ENCODE results near the gene SLC2A13. TPM values are rescaled to one million over a fixed set of nuclear protein-coding genes. Genes with fewer than 3 reads are reported as not detected.
"Not testable (repeated sequence)": the region's sequence is repeated elsewhere in the genome, so short reads cannot be mapped to it uniquely, and the experiment has no call there.

The SLC2A13 gene
- total and polyA plus RNA-seq, 4 experiments from 2014 or later = 2.3 to 6.1 (median 4.2) TPM

- Mint-ChIP-seq H3K27me3 (no peaks in the 10 kb centered on the region), H3K4me3 (no peak overlapping the region), H3K4me1 (peaks cover 0 to 5% (median under 1%) of the 10 kb centered on the region in 4 donors), H3K36me3 (peaks cover 0 to 6% of the 10 kb centered on the region in 2 donors), H3K27ac (no peak overlapping the region), H3K9me3 (peaks cover 0 to 2% (median 0%) of the 10 kb centered on the region in 8 donors)
- H3K4me3 ChIP-seq (ENCODE audit: low read length in 2 of 2) = no peak overlapping the region
- no peaks in the 10 kb centered on the region for H3K9me3 ChIP-seq (ENCODE audit: control insufficient read depth in 1 of 2, low read length in 2 of 2)
- no peaks in the 10 kb centered on the region for H3K4me1 ChIP-seq (ENCODE audit: insufficient read depth, low read length)
- no peaks in the 10 kb centered on the region for H3K36me3 ChIP-seq (ENCODE audit: insufficient read depth, low read length)
- H3K27me3 ChIP-seq (ENCODE audit: insufficient read depth, low read length) = no peaks in the 10 kb centered on the region
- no peak overlapping the region for H3K27ac ChIP-seq (ENCODE audit: low read depth, low read length)
- DNase-seq = no peak
- ChIA-PET CTCF (ENCODE audit: partially characterized antibody) (interaction anchor here (1.0 kb wide), 1 partner anchor 37 kb away, joined by 3 read pairs; no protein-coding TSS in a partner anchor), POLR2A (ENCODE audit: partially characterized antibody) (no interaction called here)
- intact Hi-C loops (cut with micrococcal nuclease) = no loop called here
Observed at GRCh38 chr12:39804479-39804878, 301.4 kb downstream of the SLC2A13 start.

DNA sequence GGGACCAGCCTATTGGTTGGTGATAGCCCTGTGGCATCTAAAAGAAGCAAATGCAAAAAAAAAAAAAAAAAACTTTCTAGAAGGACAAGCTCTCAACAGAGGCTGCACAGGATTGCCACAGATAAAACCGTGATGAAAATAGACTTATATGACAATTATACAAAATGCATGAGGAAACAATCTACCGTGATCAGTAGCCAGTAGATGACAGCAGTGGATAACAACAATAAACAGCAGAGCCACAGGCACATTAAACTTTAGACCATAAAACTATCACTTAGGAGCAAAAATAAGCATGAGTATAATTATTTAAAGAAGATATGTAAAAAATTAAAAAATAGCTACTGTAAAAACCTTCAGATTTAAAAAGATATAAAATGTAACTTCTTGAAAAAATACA is 302.7 kb downstream of the SLC2A13 start:
- peaks cover 0 to 6% of the 10 kb centered on the region in 2 donors for H3K36me3 Mint-ChIP-seq
- POLR2A ChIA-PET (ENCODE audit: partially characterized antibody) = no interaction called here
- Histone ChIP-seq H3K4me1 (ENCODE audit: insufficient read depth, low read length) (no peaks in the 10 kb centered on the region), H3K27me3 (ENCODE audit: insufficient read depth, low read length) (no peaks in the 10 kb centered on the region), H3K9me3 (ENCODE audit: control insufficient read depth in 1 of 2, low read length in 2 of 2) (no peaks in the 10 kb centered on the region), H3K36me3 (ENCODE audit: insufficient read depth, low read length) (no peaks in the 10 kb centered on the region), H3K4me3 (ENCODE audit: low read length in 2 of 2) (no peak overlapping the region), H3K27ac (ENCODE audit: low read depth, low read length) (no peak overlapping the region)
- no peak overlapping the region for H3K27ac Mint-ChIP-seq
- H3K4me3 Mint-ChIP-seq = no peak overlapping the region
- peaks cover 0 to 2% (median 0%) of the 10 kb centered on the region in 8 donors for H3K9me3 Mint-ChIP-seq
- no peaks in the 10 kb centered on the region for H3K27me3 Mint-ChIP-seq
- CTCF ChIA-PET (ENCODE audit: partially characterized antibody) = no interaction called here
- intact Hi-C loops (cut with micrococcal nuclease) = no loop called here
- no peak for DNase-seq
- H3K4me1 Mint-ChIP-seq = peaks cover 0 to 5% (median under 1%) of the 10 kb centered on the region in 4 donors

DNA sequence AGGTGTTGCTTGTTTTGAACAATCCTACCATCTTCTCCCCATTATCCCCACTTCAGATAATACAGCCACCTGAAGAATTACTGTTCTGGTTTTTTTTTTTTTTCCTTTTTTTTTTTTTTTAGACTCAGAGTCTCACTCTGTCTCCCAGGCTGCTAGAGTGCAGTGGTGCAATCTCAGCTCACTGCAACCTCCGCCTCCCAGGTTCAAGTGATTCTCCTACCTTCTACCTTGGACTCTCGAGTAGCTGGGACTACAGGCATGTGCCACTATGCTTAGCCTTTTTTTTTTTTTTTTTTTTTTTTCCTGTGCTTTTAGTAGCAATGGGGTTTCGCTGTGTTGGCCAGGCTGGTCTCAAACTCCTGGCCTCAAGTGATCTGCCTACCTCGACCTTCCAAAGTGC is 306.9 kb downstream of the SLC2A13 start:
- H3K4me1 ChIP-seq (ENCODE audit: insufficient read depth, low read length) = no peaks in the 10 kb centered on the region
- no peak overlapping the region for H3K4me3 ChIP-seq (ENCODE audit: low read length in 2 of 2)
- Mint-ChIP-seq H3K4me3 (no peak overlapping the region), H3K9me3 (peaks cover 0 to 2% (median 0%) of the 10 kb centered on the region in 8 donors), H3K27ac (no peak overlapping the region), H3K27me3 (no peaks in the 10 kb centered on the region), H3K36me3 (peaks cover 0 to 6% of the 10 kb centered on the region in 2 donors), H3K4me1 (no peaks in the 10 kb centered on the region)
- ChIA-PET CTCF (ENCODE audit: partially characterized antibody) (interaction anchor here (1.3 kb wide), 1 partner anchor 212 kb away, joined by 3 read pairs; no protein-coding TSS in a partner anchor), POLR2A (ENCODE audit: partially characterized antibody) (interaction anchor here (0.5 to 0.6 kb wide), 2 partner anchors 737 to 761 kb away, joined by 3 read pairs; no protein-coding TSS in a partner anchor)
- no peaks in the 10 kb centered on the region for H3K9me3 ChIP-seq (ENCODE audit: control insufficient read depth in 1 of 2, low read length in 2 of 2)
- no peaks in the 10 kb centered on the region for H3K36me3 ChIP-seq (ENCODE audit: insufficient read depth, low read length)
- no peak overlapping the region for H3K27ac ChIP-seq (ENCODE audit: low read depth, low read length)
- DNase-seq = no peak
- no peaks in the 10 kb centered on the region for H3K27me3 ChIP-seq (ENCODE audit: insufficient read depth, low read length)
- intact Hi-C loops (cut with micrococcal nuclease) = no loop called here

GRCh38 chr12:39798429-39798828 is 307.5 kb downstream of the SLC2A13 start:
- no peaks in the 10 kb centered on the region for H3K27me3 ChIP-seq (ENCODE audit: insufficient read depth, low read length)
- H3K36me3 ChIP-seq (ENCODE audit: insufficient read depth, low read length) = no peaks in the 10 kb centered on the region
- H3K27me3 Mint-ChIP-seq = no peaks in the 10 kb centered on the region
- H3K27ac ChIP-seq (ENCODE audit: low read depth, low read length) = no peak overlapping the region
- H3K27ac Mint-ChIP-seq = no peak overlapping the region
- no peak for DNase-seq
- no peak overlapping the region for H3K4me3 Mint-ChIP-seq
- peaks cover 0 to 2% (median 0%) of the 10 kb centered on the region in 8 donors for H3K9me3 Mint-ChIP-seq
- peaks cover 0 to 6% of the 10 kb centered on the region in 2 donors for H3K36me3 Mint-ChIP-seq
- ChIA-PET POLR2A (ENCODE audit: partially characterized antibody) (no interaction called here), CTCF (ENCODE audit: partially characterized antibody) (interaction anchor here (1.3 kb wide), 1 partner anchor 212 kb away, joined by 3 read pairs; no protein-coding TSS in a partner anchor)
- H3K4me1 Mint-ChIP-seq = no peaks in the 10 kb centered on the region
- intact Hi-C loops (cut with micrococcal nuclease) = no loop called here
- H3K4me3 ChIP-seq (ENCODE audit: low read length in 2 of 2) = no peak overlapping the region
- H3K4me1 ChIP-seq (ENCODE audit: insufficient read depth, low read length) = no peaks in the 10 kb centered on the region
- H3K9me3 ChIP-seq (ENCODE audit: control insufficient read depth in 1 of 2, low read length in 2 of 2) = no peaks in the 10 kb centered on the region

DNA sequence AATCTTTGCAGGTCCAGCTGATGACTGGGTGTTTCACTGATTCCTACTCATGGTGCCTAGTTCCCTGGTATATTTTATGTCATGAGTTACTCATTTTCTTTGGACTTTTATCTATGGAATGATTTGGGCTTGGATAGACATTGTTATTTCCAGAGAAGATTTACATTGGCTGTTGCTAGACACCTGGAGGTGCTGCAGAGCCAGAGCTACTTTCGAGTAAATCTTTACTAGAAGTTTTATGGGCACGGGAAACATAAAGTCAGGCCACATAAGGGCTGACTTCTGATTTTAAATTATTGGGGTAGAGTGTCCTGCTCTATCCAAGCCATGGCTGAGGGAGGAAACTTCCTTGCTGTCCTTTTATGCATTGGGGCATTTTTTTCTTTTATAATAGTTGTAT is 310.4 kb downstream of the SLC2A13 start:
- intact Hi-C loops (cut with micrococcal nuclease) = no loop called here
- Histone ChIP-seq H3K4me1 (ENCODE audit: insufficient read depth, low read length) (no peaks in the 10 kb centered on the region), H3K27ac (ENCODE audit: low read depth, low read length) (no peak overlapping the region), H3K36me3 (ENCODE audit: insufficient read depth, low read length) (no peaks in the 10 kb centered on the region), H3K4me3 (ENCODE audit: low read length in 2 of 2) (no peak overlapping the region), H3K27me3 (ENCODE audit: insufficient read depth, low read length) (no peaks in the 10 kb centered on the region), H3K9me3 (ENCODE audit: control insufficient read depth in 1 of 2, low read length in 2 of 2) (no peaks in the 10 kb centered on the region)
- Mint-ChIP-seq H3K4me1 (no peaks in the 10 kb centered on the region), H3K9me3 (peaks cover 0 to 2% (median 0%) of the 10 kb centered on the region in 8 donors), H3K27ac (no peak overlapping the region), H3K27me3 (no peaks in the 10 kb centered on the region), H3K4me3 (no peak overlapping the region), H3K36me3 (no peaks in the 10 kb centered on the region)
- no peak for DNase-seq
- CTCF ChIA-PET (ENCODE audit: partially characterized antibody) = no interaction called here
- POLR2A ChIA-PET (ENCODE audit: partially characterized antibody) = no interaction called here

DNA sequence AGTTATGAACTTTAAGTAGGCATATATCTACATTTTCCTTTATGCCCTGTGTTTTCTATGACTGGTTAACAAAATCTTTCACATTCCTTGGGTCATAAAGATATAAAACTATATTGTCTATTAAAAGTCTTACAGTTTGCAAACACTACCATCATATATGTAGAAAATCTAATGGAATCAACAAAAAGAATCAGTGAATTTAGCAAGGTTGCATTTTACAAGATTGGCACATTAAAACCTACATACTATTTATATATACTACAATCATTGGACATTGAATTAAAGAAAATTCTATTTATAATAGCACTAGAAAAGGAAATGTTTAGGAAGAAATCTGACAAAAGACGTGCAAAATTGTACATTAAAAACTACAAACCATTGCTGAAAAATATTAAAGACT is 312.9 kb downstream of the SLC2A13 start:
- Histone ChIP-seq H3K36me3 (ENCODE audit: insufficient read depth, low read length) (no peaks in the 10 kb centered on the region), H3K27me3 (ENCODE audit: insufficient read depth, low read length) (no peaks in the 10 kb centered on the region), H3K4me3 (ENCODE audit: low read length in 2 of 2) (no peak overlapping the region), H3K27ac (ENCODE audit: low read depth, low read length) (no peak overlapping the region), H3K4me1 (ENCODE audit: insufficient read depth, low read length) (no peaks in the 10 kb centered on the region), H3K9me3 (ENCODE audit: control insufficient read depth in 1 of 2, low read length in 2 of 2) (no peaks in the 10 kb centered on the region)
- Mint-ChIP-seq H3K4me1 (no peaks in the 10 kb centered on the region), H3K36me3 (no peaks in the 10 kb centered on the region), H3K4me3 (no peak overlapping the region), H3K9me3 (no peaks in the 10 kb centered on the region), H3K27ac (no peak overlapping the region), H3K27me3 (no peaks in the 10 kb centered on the region)
- ChIA-PET CTCF (ENCODE audit: partially characterized antibody) (no interaction called here), POLR2A (ENCODE audit: partially characterized antibody) (no interaction called here)
- DNase-seq = no peak
- intact Hi-C loops (cut with micrococcal nuclease) = no loop called here

- peaks cover 0 to 3% of the 10 kb centered on the region in 2 donors for H3K36me3 Mint-ChIP-seq
- no peak overlapping the region for H3K27ac ChIP-seq (ENCODE audit: low read depth, low read length)
- no peaks in the 10 kb centered on the region for H3K9me3 ChIP-seq (ENCODE audit: control insufficient read depth in 1 of 2, low read length in 2 of 2)
- ChIA-PET CTCF (ENCODE audit: partially characterized antibody) (no interaction called here), POLR2A (ENCODE audit: partially characterized antibody) (no interaction called here)
- H3K4me1 ChIP-seq (ENCODE audit: insufficient read depth, low read length) = no peaks in the 10 kb centered on the region
- H3K27me3 ChIP-seq (ENCODE audit: insufficient read depth, low read length) = no peaks in the 10 kb centered on the region
- intact Hi-C loops (cut with micrococcal nuclease) = no loop called here
- peaks cover 0 to 3% (median 0%) of the 10 kb centered on the region in 8 donors for H3K9me3 Mint-ChIP-seq
- H3K4me1 Mint-ChIP-seq = no peaks in the 10 kb centered on the region
- DNase-seq = no peak
- H3K27ac Mint-ChIP-seq = no peak overlapping the region
- no peak overlapping the region for H3K4me3 Mint-ChIP-seq
- H3K36me3 ChIP-seq (ENCODE audit: insufficient read depth, low read length) = no peaks in the 10 kb centered on the region
- H3K27me3 Mint-ChIP-seq = no peaks in the 10 kb centered on the region
- no peak overlapping the region for H3K4me3 ChIP-seq (ENCODE audit: low read length in 2 of 2)
Observed at GRCh38 chr12:39788239-39788638, 317.6 kb downstream of the SLC2A13 start.

- H3K36me3 ChIP-seq (ENCODE audit: insufficient read depth, low read length); DNase-seq; H3K27me3 Mint-ChIP-seq; H3K4me1 Mint-ChIP-seq; H3K4me3 ChIP-seq (ENCODE audit: low read length in 2 of 2); H3K9me3 ChIP-seq (ENCODE audit: control insufficient read depth in 1 of 2, low read length in 2 of 2); H3K36me3 Mint-ChIP-seq; CTCF ChIA-PET (ENCODE audit: partially characterized antibody); intact Hi-C loops (cut with micrococcal nuclease); H3K27me3 ChIP-seq (ENCODE audit: insufficient read depth, low read length); H3K27ac ChIP-seq (ENCODE audit: low read depth, low read length); H3K27ac Mint-ChIP-seq; H3K9me3 Mint-ChIP-seq; H3K4me1 ChIP-seq (ENCODE audit: insufficient read depth, low read length); POLR2A ChIA-PET (ENCODE audit: partially characterized antibody); H3K4me3 Mint-ChIP-seq: not testable (repeated sequence)
Observed at GRCh38 chr12:39785814-39786213, 320.1 kb downstream of the SLC2A13 start.
